ENCODE data around the gene TP53TG3F.
"Not testable (repeated sequence)": the region's sequence is repeated elsewhere in the genome, so short reads cannot be mapped to it uniquely, and the experiment has no call there.

The TP53TG3F gene, protein sequence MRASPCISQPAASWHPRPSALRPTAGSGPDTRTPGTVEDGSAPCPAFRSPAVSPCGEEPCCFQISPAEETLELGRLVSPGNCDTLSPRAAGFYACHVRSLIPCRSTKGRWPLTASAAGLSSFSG

GRCh38 chr16:33459312-33459711 is at the start of gene TP53TG3F:
Gene TP53TG3F (plus strand): TSS chr16:33459612. CDS start chr16:33459680, 68 bp downstream.
- DNase-seq: not testable (repeated sequence)

DNA sequence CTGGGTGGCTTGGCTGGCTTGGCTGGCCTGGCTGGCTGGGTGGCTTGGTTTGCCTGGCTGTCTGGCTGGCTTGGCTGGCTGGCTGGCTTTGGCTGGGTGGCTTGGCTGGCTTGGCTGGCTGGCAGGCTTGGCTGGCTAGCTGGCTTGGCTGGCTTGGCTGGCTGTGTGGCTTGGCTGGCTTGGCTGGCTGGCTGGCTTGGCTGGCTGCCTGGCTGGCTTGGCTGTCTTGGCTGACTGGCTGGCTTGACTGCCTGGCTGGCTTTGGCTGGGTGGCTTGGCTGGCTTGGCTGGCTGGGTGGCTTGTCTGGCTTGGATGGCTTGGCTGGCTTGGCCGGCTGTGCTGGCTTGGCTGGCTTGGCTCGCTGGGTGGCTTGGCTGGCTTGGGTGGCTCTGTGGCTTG is 32.2 kb downstream of the TP53TG3F start:
- DNase-seq: not testable (repeated sequence)

DNA sequence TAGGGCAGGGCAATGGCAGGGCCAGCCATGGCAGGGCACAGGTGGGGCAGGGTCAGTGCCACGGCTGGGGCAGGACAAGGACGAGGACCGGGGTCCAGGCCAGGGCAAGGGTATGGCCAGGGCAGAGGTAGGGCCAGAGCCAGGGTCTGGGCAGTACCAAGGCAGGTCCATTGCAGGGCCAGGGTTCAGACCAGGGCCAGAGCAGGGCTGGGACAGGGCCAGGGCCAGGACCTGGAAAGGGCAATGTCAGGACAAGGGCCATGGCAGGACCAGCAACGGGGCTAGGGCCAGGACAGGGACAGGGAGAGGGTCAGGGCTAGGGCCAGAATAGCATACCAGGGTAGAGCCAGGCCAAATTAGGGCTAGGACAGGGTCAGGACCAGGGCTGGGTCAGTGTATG is 47.8 kb downstream of the TP53TG3F start:
- DNase-seq: not testable (repeated sequence)

DNA sequence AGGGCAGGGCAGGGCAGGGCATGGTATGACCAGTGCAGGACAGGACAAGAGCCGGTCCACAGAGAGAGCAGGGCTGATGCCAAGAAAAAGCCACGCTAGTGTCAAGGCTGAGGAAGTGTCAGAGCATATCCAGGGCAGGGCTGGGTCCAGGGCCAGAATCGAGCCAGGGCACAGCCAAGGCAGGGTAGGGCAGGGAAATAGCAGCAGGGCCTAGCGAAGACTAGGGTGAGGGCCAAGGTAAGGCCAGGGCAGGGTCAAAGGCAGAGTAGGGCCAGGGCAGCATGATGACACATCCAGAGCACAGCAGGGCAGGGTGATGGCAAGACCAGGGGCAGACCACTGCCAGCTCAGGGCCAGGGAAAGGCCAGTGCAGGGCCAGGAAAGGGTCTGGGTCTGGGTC is 49.7 kb downstream of the TP53TG3F start:
- DNase-seq: not testable (repeated sequence)

- DNase-seq: not testable (repeated sequence)
Observed at GRCh38 chr16:33509906-33510305, 50.5 kb downstream of the TP53TG3F start.

Data from CD4-positive, alpha-beta T cell treated with Interferon gamma for 1 hour (primary cell).